Measurements from ENCODE around the gene KCTD20.
"Not testable (repeated sequence)": the region's sequence is repeated elsewhere in the genome, so short reads cannot be mapped to it uniquely, and the experiment has no call there.

GRCh38 chr6:36409718-36410117, 33.1 kb upstream of the KCTD20 start:
- not testable (repeated sequence) for TF ChIP-seq CTCF (IDR thresholded peaks at IDR 0.05; ENCODE audit: insufficient read depth, low read length); REST (IDR thresholded peaks at IDR 0.05; ENCODE audit: insufficient replicate concordance, low read depth); GABPA (IDR thresholded peaks at IDR 0.05; ENCODE audit: low read depth); POLR2AphosphoS5 (IDR thresholded peaks at IDR 0.05; ENCODE audit: low read depth)
